Bronchial epithelial cell (primary cell): ENCODE measurements around the gene KRT38. TPM values are rescaled to one million over a fixed set of nuclear protein-coding genes. Genes with fewer than 3 reads are reported as not detected.

Experiments
- DNase-seq: peaks from one replicate; pipeline ENCODE4 v3.0.0-alpha.2; 2010; ENCODE audit warnings: low read depth
- FAIRE-seq: peaks from 2 replicates; lab custom pipeline; 2011; peaks lifted over from hg19 to GRCh38; lab: Jason Lieb, UNC
- H3K27me3 ChIP-seq: 2 replicates; pipeline ENCODE4 v1.5.1; 2011; ENCODE audit warnings: low read length; ENCODE audit not compliant: control insufficient read depth, insufficient read depth
- H3K36me3 ChIP-seq: 2 replicates; pipeline ENCODE4 v1.5.1; 2011; ENCODE audit warnings: low read length; ENCODE audit not compliant: control insufficient read depth, insufficient read depth
- H3K4me3 ChIP-seq: 2 replicates; pipeline ENCODE4 v1.5.1; 2011; ENCODE audit warnings: mild to moderate bottlenecking, low read depth, low read length, control low read depth
- CTCF ChIP-seq: IDR thresholded peaks from 2 replicates; pipeline ENCODE4 v1.5.1; 2011; ENCODE audit warnings: mild to moderate bottlenecking, moderate library complexity, low read length, control low read depth, inconsistent platforms; ENCODE audit not compliant: insufficient read depth, severe bottlenecking
- total RNA-seq: library from RNA; depleted of rRNA; stranded (reverse); fragments of >200 nt; gene quantifications from 2 replicates; pipeline ENCODE4 v1.2.1, GENCODE V29; 2014

KRT38 gene
- total RNA-seq = not detected in 2 replicates

GRCh38 chr17:41440531-41441033 lies at the start of gene KRT38:
Gene KRT38 (minus strand): TSS chr17:41440983. CDS start chr17:41440921, 62 bp downstream.
- Histone ChIP-seq H3K36me3 (no peaks in the 10 kb centered on the region), H3K4me3 (no peak within 1 kb of the TSS), H3K27me3 (no peaks in the 10 kb centered on the region)
- no peak for TF ChIP-seq CTCF
- FAIRE-seq (no peak), DNase-seq (no peak)

DNA sequence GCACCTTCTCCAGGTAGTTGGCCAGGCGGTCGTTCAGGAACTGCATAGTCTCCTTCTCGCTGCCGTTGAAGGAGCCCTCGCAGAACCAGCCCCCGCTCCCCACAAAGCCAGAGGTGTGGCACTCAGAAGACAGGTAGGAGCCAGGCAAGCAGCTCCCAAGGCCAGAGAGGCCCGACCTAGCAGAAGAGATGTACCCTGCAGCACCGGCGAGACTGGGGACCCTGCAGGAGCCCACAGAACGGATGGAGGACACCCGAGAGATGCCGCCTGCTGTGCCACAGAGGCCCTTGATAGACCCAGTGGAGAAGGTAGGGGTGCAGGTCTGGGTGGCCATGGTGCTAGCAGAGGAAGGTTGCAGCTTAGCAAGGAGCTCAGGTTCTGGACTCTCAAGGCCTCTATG lies 48.7 kb upstream of the KRT38 start, which contains the start of gene KRT36:
Gene KRT36 (minus strand): TSS at position 380 of the 400 bp plus-strand sequence. CDS start 46 bp downstream, at position 334.
- no peaks in the 10 kb centered on the region for H3K36me3 ChIP-seq
- no peak for FAIRE-seq

DNA sequence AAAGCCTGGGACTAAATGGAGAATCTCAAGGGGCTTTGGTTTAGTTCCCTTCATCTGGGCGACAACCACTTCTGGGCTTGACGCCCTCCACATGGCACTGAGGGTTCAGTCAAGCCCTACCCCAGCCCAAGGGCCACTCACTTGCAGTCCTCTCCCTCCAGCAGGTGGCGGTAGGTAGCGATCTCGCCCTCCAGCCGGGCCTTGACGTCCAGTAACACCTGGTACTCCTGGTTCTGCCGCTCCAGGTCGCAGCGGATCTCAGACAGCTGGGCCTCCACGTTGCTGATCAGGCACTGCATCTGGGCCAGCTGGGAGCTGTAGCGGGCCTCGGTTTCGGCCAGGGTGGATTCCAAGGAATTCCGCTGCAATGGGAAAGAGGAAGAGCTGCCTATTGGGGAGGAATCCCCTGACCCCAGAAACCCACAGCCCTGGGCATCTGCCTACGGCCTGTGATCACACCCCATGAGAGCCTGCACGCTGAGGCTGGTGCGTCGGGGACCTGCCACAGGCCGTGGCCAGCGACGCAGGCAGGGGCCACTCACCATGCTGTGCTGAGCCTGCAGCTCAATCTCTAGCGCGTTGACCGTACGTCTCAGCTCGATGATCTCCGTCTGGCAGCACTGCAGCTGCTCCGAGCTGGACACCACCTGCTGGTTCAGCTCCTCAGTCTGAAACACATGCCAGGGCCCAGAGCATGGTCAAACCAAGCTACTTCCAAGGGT lies 46.2 kb upstream of the KRT38 start:
- TF ChIP-seq CTCF = peak; percentile 42
- FAIRE-seq = no peak

More for the DNA sequence above, 48.7 kb upstream of the KRT38 start, which contains the start of gene KRT36:
- TF ChIP-seq CTCF = no peak
- Histone ChIP-seq H3K4me3 (no peak within 1 kb of the TSS), H3K27me3 (no peaks in the 10 kb centered on the region)
- no peak for DNase-seq

GRCh38 chr17:41486316-41486715 lies 45.5 kb upstream of the KRT38 start:
- Histone ChIP-seq H3K4me3 (no peak overlapping the region), H3K36me3 (no peaks in the 10 kb centered on the region), H3K27me3 (no peaks in the 10 kb centered on the region)
- no peak for TF ChIP-seq CTCF
- no peak for DNase-seq
- no peak for FAIRE-seq

More for the DNA sequence above, 46.2 kb upstream of the KRT38 start:
- H3K4me3 ChIP-seq = no peak overlapping the region
- DNase-seq = no peak
- no peaks in the 10 kb centered on the region for H3K27me3 ChIP-seq
- no peaks in the 10 kb centered on the region for H3K36me3 ChIP-seq

DNA sequence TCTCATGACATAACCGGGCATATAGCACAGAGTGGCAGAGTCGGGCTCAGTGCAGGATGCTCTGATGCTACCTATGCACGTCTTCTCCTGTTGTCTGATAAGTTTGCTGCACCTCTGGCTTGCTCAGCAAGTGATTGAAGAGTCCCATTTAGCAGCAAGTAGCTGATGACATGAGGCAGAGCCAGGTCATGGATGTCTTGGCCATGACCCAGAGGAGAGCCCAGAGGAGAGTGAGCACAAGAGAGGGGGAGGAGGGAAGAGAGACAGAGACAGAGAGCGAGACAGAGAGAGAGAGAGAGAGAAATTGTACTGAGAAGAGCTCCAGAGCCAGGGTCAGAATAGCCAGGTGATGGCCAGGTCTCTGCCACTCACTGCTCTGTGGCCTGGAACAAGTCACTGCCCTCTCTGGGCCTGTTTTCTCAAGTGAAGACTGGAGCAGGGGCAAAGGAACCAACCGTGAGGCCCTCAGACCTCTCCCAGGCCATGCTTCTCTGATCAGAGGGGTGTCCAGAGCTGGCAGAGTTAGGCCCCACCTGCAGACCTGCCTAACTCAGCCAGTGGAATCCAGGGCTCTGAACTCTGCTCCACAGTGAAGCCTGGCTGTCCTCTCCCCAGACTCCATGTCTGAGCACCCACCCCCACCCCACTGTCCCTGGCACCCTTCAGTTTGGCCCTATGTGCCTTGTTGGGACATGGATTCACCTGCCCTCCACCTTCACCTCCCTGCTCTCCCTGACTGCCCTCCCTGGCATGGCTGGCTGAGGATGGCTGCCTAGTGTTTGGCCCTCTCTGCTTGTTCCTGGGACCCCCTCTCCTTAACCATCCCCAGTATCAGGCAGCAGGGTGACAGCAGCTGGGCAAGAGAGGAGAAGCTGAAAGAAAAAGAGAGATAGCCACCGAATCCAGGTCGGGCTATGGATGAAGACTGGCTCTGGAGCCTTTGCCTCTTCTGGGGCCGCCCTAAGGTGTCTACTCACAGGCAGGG lies 44.4 kb upstream of the KRT38 start:
- no peaks in the 10 kb centered on the region for H3K27me3 ChIP-seq
- peak; percentile 36 for FAIRE-seq
- H3K36me3 ChIP-seq = no peaks in the 10 kb centered on the region
- DNase-seq = no peak
- TF ChIP-seq CTCF = no peak
- no peak overlapping the region for H3K4me3 ChIP-seq
